Glomerular visceral epithelial cell (primary cell): Measurements from ENCODE around the gene JAKMIP1.

ENCODE experiments used
- DNase-seq: peaks from one replicate; pipeline ENCODE4 v3.0.0-alpha.2; 2016; ENCODE audit errors: extremely low spot score

The JAKMIP1 gene

DNA sequence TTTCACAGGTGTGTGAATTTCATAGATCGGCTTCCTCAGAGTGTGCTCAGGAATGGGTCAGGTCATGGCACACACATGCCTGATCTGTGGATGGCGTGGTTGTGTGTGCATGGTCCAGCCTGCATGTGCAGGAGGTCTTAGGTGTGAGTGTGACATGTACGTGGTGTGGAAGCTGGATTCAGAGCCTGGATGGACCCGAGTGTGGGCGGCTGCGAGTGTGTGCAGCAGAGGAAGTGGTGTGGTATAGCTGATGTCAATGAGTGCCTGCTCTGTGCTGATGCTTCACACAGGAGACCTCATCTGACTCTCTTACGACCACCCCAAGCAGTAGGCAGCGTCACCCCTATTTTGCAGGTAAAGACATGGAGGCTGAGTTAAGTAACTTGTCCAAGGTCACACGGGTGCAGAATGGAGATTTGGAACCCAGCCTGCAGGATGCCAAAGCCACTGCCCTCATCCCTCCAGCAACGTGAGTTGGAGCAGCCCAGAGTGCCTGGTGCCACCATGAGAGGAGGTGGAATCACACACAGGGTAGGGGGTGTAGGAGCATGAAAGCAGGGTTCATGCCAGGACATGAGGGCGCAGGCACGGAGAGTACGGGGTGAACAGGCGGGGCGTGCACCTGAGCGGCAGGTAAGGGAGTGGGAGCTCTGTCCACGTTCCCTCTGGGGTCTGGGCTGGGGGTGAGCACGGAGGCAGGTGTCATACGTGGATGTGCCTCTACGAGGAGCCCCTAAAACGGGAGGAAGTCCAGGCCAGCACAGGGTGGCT lies 157.9 kb downstream of the JAKMIP1 start:
- DNase-seq = no peak

DNA sequence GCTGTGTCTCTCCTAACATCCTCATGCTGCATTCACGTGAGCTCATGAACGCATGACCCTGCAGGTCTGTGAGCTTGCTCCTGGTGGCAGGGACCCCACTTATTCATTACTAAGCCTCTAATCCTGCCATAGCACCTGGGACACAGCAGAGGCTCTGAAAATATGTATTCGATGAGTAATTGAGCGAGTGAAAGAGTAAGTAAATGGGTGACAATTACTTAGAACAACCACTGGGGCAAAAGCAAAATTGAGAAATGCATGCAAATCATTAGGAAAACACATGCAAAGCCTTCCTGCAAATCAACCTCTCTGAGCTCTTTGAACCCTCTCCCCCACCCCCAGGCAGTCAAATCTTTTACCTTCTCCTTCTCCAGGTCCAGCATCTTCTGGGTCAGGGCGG lies 158.5 kb downstream of the JAKMIP1 start:
- DNase-seq = no peak

DNA sequence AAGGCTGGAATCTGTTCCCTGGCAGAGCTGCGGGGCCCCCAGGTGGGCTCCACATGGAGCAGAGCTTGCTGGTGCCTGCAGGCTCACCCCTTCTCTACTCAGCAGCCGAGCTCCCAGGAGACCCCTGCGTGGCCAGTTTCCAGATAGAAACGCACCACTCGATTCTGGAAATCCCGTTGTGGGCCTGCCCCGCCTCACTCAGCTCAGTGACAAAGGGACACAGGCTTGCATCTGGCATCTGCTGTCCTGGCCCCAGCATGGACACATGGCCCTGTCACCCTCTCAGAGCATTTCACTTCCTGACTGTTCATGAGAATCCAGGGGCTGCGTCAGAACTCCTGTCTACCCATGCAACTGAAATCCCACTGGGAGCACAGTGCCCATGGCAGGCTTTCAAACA lies 161.6 kb downstream of the JAKMIP1 start:
- DNase-seq = no peak

DNA sequence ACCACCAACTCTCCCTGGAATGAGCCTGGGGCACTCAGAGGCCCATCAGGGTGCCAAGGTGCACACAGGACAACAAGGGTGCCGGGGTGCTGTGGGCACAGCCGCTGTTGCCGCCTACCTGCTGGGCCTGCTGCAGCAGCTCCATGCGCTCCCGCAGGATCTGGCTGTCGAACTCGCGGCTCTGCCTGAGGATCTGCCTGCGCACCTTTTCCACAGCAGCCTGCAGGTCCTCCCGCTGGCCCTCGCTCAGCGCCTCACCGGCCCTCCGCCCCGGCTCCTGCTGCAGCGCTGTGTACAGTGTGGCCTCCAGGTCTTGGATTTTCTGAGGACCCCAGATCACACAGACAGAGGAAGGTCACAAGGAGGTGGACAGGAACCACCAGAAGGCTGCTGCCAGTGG lies 164.6 kb downstream of the JAKMIP1 start:
- no peak for DNase-seq

DNA sequence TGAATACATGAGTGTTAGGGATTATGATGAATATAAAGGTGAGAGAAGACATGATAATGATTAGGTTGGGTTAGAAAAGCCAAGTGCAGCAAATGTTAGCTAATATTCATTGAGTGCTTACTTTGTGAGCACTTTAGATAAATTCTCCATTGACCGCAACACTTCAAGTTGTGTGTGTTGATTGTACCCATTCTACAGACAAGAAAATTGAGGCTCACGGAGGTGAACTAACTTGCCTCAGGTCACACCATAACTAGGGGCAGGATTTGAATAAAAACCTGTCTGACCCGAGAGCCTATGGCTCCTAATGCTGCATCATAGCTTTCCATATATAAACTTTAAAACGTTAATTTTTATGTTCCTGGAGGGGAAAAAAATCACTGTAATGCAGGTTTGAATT lies 167.0 kb downstream of the JAKMIP1 start:
- no peak for DNase-seq

DNA sequence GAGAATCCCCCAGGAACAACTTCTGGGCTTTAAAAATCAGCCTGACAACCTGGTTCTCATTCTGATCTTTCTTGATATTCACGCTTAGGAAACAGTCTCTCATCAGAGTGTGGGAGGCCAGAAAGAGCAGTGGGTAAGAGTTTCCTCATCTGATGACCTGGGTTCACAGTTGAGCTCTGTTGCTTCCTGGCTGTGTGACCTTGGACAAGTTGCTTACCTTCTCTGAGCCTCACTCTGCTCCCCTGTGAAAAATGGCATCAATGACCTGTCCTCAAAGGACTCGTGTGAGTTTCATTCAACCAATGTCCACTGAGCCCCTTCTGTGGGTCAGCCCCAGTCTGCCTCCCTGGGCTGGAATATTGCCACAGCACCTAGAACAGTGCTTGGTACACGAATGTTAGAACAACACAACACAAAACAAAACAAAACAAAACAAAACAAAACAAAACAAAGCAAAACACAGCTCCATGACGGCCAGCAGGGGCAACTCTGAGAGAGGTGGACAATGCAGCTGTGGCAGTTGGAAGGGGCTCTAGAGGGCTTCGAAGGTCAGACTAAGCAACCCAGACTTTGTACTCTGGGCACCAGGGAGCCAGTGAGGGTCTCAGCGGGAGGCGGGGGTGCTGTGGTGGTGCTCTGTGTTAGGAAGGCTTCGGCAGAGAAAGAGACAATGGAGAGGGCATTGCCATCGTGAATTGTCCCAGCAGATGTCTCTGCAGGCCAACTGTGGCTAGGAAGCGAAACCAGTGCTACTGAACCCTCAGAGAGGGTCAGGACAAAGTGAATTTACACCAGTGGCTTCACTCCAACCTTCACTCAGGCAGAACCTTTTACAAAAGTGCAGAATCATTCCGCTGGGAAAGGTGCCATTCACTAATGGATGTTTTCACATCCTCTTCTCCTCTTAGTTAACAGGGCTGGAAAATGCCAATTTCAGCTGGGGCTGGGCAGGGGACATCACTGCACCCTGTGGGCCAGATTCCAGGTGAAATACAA lies 167.8 kb downstream of the JAKMIP1 start:
- no peak for DNase-seq

DNA sequence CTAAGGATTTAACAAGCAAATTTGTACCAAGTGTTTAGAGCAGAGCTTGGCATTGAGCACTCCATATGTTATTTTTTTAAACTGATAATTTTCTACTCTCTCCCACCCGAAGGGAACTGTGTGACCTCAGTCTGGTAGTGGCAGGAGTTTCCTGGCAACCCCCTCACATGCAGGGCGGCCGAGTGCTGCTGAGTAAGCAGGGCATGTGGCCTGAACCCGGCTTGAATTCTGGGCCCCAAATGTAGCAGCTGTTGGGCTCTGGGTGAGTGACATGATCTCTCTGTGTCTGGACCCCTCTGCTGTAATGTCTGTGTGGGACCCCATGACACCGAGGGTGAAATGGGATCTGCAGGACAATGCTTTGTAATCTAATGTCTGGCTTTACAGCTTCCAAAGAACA lies 168.5 kb downstream of the JAKMIP1 start:
- no peak for DNase-seq

DNA sequence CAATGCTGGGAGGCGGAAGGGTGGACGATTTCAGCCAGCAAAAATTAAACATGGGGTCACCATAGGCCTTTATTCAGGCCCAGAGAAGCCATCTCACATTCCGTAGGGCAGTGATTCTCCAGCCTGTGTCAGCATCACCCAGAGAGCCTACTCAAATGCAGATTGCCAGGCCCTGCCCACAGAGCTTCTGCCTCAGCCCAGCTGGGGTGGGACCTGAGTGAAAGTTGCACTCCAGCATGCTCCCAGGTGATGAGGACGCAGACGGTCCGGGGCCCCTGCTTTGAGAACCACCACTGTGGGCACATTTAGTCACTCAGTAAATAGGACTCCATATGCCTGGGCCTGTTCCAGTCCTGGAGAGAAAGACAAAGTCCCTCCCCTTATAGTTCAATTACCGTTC lies 169.7 kb downstream of the JAKMIP1 start:
- no peak for DNase-seq

DNA sequence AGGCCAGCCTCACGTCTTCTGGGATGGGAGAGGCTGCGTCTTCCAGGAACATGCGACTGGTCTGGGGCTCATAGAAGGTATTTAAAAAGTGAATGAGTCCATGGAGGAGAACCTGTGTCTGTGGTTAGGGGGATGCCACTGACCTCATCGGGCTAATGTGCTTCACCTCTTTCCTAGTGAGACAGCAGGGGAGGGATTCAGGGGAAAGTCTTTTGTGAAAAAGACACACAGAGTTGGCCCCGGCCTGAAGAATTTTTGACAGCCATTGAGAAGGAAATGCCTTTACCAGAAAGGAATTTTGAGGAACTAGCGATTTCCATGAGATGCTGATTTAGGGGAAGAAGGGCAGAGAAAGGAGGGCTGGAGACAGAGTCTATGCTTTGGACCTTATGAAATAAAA lies 171.1 kb downstream of the JAKMIP1 start:
- DNase-seq = no peak

DNA sequence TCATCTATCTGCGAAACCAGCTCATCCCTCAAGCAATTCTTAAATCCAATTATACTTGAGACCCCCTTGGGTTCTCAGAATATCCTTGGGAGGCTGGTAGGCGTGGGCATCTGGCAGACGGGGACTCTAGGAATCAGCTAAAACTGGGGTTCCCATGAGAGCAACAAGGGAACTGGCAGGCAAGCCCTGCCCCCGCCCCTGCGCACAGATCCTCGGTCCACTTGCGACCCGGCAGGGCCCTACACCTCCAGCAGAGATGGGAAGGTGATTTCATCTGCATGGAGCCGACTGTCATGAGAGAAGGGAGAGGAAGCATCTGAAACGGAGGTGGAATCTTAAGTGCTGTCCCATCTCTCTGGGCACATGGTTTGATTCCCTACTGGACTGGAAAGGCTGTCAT lies 172.2 kb downstream of the JAKMIP1 start:
- no peak for DNase-seq

DNA sequence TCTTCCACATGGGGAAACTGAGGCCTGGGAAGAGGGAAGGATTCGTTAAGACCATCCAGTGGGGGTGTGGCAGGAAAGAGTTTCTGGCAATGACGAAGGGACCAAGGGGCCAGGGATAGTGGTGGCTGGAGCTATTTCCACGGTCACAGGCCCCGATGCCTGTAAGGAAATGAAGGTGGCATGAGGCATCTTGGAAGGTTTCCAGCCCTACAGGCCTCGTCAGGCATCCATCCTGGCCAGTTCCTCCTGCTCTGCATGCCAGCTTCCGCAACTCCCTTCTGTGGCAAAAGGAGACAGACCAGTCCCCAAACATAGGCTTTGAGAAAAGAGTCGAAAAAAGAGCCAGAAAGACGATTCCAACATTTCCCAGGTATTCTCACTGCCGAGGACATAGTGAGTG lies 173.0 kb downstream of the JAKMIP1 start:
- no peak for DNase-seq

DNA sequence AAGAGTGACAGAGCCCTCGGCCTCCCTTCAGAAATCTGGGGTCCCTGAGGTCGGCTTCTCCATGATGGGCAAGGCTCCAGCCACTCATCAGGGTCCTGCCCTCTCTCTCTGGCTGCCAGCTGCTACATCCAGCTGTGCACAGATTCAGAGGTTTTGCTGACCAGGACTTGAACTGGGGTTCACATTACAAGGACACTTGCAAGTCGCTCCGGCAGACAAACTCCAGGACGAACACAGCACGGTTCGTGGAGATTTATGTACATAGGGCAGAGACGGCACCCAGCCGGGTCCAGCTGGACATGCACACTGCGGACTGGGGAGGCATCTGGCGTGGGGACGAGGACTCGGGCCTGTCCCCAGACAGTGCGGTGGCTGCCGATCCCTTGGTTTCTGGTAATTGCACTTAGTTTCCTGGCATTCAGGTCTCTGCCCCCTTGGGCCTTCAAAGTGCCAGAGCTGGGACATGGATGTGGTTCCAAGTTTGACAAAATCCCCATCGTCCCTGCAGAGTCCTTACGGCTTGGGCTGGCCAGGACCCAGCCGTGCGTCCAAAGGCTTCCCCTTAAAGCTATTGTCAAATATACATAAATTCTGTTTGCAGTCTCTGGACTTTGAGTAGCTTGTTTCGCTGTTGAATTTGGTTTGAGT lies 175.9 kb downstream of the JAKMIP1 start:
- no peak for DNase-seq

DNA sequence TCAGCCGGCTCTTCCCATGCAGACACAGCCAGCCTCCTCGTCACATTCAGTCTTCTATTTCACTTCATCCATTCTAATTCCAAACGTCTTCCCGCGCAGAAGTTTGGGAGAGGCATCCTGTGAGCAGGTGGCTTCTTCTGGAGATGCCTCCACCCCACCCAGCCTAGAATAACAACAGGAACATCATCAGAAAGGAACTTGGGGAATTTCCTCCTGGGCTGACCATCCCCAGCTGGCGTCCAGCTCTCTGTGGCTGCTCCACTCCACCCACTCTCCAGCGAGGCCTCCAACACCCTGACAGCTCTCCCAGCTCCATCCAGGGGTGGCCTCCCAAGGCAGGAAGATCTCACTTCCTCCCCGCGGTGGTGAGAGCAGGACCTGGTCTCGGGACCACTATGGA lies 176.6 kb downstream of the JAKMIP1 start:
- no peak for DNase-seq

DNA sequence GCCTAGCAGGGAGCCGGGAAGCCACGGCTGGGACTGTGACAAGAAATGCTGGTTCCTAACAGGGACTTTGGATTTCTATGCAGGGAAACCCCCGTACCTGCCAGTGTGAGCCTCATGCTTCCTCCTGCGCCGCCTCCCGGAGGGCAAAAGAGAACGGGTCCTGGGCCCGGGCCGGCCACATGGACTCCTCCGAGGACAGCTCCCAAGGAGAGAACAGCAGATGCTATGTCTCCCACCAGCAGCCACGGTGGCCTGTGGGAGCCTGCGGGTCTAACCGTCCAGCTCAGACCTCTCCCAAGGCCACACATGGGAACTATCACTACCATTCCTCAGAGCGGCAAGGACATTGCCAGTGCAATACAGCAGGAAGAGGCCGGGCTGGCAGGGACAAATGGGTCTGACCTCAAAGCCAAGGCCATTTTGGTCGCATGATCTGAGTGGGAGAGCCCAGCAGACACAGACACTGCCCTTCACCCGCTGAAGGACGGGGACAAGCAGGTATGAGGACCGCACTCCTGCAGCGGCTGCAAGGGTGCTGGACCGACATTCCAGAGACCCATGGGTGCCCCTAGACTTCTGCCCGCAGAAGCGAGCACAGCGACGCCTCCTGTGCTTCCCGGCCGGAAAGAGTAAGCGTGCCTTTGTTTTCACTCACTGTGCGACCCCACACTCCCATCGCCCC lies 177.6 kb downstream of the JAKMIP1 start:
- no peak for DNase-seq

DNA sequence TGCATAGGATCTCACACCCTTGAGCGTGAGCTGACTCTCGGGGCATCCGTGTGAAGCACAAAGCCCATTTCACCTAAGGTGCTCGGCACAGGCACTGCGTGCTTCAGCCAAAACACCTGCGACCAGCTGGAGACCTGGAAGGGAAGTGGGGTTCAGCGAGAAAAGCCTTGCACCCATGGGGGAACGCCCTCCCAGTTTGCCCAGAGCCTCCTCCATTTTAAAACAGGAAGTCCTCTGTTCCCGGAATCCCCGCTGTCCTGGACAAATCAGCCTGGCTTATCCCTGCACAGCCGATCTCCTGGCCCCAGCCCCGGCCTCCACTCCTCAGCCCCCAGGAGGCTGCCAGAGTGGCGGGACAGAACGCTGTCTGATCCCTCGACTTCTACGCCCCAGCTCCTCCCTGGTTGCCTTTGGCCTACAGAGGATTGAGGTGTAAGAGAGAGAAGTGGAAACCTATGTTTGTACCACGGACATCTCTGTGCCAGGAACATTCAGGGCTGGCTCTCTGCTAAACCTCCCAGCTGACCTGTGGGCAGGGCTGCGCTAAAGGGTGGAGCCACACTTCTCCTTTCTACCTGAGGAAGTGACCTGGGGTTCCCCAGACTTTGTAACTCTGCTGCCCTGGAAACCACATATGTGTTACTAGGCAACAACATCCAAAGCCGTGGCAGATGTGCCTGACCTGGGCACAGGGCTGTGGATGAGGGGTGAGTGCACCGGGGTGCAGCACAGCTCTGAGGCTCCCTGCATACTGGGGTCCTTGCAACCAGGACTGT lies 178.3 kb downstream of the JAKMIP1 start:
- DNase-seq = no peak

DNA sequence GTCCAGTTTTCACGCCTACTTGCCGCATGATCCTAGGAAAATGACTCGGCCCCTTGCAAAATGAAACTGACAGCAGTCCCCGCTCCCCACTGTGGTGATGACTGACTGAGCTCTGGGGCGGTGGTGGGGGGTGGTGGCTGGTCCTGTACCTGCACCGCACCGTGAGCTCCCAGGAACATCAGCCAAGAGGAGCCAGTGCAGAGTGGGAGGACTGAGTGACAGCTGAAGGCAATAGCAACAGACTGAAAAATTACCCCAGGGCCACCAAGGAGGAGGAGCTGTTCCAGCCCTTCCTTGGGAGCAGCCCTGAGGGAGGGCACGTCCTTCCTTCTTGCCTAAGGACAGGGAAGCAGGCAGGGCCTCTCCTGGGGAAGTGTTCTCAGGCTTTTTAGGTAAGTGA lies 179.7 kb downstream of the JAKMIP1 start:
- DNase-seq = no peak

DNA sequence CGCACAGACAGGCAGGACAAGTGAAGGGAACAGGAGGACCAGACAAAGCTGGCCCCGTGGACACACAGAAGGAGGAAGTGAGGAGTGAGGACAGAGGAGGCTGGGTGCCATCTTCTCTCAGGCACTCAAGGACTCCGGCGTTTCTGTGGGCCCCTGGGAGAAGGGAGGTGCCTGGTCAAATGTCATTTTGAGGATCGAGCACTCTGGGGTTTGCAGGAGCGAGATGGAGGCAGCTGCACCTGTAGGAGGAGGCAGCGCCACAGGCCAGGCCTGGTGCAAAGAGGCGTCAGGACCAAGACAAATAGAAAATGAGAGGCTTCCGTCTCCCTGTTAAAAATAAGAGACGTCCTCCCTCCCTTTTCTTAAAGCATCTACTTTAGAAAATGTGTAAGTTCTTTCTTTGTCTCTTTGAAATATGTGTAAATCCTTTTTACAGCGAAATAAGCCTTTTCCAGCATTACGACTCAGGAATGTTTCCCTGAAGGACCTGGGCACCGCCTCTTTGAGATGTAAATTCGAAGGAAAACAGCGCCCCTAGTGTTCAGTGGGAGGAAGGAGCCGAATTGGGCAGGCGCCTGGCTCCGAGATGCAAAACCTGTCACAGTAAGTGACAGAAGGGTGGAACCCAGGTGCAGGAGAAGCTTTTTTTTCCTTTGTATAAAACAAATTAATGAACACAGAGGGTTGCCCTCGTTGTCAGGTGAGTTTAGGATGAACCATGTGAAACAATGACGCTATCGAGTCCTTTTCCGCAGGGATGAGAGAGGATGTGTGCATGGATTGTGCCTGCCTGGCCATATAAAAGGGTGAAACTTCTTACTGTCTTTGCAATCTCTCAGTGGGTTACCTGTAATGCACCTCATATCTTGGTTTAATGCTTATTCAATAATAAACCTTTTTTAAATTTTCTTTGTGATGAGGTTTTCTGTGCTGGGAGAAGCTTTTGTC lies 180.8 kb downstream of the JAKMIP1 start:
- DNase-seq = peak; percentile 41

DNA sequence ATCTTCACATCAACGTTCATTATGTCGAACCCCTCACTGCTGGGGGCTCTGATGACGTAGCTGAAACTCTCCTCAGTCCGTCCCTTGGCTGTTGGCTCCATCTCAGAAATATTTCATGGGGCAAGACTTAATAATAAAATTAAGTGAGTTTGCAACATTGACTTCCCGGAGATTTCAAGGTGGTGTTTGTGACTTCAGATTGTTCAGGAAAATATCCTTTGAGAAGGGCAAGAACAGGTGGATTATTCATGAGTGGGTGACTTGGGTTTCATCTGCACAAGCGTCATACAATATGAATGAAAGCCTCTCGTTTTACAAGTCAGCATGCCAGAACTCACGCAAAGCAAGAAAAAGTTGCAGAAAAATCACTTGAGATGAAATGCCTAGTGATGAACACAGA lies 182.0 kb downstream of the JAKMIP1 start, which contains the start of gene C4orf50:
Gene C4orf50, minus strand, starts transcription at position 101 of the 400 bp plus-strand sequence.
- DNase-seq = no peak

DNA sequence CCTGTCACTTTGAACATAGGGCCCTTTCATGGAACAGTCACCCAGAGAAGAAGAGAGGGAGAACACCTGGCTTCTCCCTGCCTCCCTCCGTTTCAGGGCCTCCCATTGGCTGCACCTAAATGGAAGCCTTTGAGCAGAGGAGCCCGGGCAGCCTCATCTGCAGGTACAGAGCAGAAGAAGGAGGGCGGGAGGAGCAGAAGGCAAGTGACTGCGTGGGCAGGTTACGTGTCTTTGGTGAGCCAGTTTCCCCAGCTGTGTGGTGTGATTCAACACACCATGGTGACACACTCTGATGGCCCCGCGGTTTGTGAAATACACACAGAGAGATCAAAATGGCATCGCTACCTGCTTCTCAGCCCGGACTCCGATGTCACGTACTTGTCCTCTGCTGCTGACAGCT lies 182.5 kb downstream of the JAKMIP1 start:
- DNase-seq = no peak

DNA sequence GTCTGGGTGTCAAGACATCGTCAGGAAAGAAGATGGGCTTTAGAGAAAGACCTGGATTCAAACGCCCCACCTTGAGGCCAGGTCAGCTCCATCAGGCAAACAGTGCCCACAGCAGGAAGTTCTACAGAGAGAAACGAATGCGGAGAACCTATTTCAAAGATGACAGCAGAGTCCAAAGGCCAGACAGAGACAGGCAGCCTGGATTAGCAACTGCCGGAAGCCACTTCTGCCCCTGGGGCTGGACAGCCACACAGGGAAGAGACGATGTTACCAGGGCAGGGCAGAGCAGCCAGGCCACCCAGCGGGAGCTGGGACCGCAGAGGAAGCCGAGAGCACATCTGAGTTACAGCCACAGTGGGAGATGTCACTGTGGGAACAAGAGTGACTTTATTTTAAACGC lies 183.3 kb downstream of the JAKMIP1 start:
- DNase-seq = no peak
